HUDEP-2 (cell line): ENCODE data around the gene IL36B.
A peak's percentile ranks its signal among the peaks of the same experiment; 100 is the strongest.

ENCODE experiments used
- DNase-seq, 76 experiments: peaks; one replicate each; lab custom pipeline; 2025; ENCODE audit not compliant: unreplicated experiment in 76 of 76; lab: John Stamatoyannopoulos, UW

IL36B gene

DNA sequence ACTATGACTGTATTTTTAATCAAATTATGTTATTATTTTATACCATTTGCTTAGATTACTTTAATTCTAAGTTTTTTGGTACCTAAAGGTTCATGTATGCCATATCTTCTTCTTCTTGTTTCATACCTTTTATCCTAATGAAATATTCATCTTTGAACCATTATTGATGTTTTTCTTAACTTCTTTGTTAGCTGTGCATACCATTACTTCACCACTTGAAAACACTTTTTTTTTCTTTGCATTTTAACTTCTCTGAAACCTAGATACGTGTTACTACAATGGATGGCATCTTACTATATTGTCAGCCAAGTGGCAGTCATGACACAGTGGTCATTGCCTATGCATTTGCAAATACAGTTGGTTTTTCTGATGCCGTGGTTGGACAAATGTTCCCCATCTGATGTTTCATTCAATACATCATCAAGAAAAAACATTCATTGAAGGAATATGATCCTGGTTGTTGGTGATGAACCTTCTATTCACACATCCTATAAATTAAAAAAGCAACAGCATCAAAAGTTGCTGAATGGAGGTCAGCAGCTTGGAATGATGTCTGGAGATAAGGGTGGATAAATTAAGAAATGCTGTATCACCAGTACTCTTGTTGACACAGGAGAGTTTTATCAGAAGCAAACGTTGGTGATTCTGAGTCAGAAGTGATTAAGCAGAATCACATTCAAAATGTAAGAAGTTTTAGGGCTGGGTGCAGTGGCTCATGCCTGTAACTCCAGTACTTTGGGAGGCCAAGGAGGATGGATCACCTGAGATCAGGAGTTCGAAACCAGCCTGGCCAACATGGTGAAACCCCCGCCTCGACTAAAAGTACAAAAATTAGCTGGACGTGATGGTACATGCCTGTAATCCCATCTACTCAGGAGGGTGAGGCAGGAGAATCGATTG is 40.0 kb downstream of the IL36B start:
- peak in 34 of 76 experiments; percentile 2 to 70 (median 33) for DNase-seq

DNA sequence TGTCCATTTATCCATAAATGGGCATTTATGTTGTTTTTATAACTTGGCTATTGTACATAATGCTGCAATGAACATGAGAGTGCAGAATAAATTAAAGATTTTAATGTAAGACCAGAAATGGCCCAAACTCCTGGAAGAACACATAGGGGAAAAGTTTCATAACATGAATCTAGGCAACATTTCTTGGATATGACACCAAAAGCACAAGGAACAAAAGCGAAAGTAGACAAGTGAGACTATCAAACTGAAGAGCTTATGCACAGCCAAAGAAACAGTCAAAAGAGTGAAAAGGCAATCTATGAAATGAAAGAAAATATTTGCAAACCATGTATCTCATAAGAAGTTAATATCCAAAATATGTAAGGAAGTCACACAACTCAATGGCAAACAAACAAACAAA is 41.6 kb downstream of the IL36B start:
- no peak for DNase-seq

DNA sequence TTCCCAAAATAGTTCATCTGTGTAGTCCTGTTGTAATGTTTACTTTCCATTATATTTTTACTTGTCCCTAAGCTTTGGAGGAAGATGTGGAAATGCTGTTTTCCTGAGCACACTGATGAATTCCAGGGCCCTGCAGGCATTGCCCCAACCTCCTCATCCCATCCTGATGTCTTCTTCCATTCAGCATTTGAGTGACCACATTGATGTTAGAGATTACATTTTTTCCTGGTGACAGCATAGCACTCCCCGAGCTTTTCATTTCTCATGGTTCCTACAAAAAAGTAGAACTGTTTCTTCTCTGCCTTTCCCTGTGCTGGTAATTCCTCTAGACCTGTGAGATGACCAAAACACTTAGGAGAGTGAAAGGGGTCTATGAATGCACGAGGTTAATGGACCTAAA is 42.6 kb downstream of the IL36B start:
- DNase-seq, result no peak

DNA sequence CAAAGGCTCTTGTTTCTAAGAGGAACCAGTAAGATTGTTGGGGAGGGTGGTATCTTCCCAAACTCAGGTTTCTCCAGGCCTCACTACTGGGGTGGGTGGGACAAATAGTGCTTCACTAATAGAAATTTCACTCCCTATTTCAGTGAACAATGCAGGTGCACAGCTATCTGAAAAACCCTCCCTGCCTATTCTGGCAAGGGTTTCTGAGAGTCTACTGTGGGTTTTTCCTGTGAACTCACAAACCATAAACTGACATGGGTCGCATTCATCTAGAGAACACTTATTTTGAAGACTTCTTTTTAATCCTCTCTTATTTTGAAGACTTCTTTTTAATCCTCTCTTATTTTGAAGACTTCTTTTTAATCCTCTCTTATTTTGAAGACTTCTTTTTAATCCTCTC is 43.0 kb downstream of the IL36B start:
- no peak for DNase-seq

DNA sequence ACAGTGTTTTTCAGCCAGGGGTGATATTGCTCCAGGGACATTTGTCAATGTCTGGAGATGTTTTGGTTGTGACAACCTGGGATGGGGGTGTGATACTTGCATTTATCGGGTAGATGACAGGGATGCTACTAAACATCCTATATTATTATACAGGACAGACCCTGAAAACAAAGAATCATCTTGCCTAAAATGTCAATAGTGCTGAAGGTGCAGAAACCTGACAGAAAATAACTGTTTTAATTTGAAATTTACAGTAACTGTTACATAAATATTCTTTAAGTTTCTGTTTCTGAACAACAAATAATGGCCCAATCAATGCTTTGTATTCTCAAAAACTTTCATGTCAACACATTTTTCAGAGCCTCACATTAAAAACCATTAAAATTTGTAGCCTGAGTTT is 45.4 kb downstream of the IL36B start:
- DNase-seq, result no peak

DNA sequence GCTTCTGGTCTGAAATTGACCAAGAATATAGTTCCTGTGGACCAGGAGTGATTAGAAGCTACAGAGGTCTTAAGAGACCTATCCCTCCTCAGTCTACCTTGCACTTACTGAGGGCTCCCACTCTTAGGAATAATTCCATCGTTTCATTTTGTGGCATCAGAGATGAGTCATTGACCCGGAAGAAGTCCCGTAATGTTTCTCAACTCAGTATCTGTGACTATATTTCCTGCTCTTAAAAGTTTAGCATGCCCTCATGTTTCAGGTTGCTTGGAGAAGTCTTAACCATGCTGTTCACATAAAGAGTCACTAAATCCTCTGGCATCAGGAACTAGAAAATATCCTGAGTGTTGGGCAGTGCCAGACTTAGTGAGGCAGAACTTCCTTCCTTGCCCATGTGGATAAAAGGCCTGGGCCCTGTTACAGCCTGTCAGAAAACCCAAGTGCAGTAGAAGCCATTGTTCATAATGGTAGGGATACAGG is 47.6 kb downstream of the IL36B start, which contains the start of gene IL36A:
Gene IL36A, plus strand, starts transcription at position 430 of the 480 bp plus-strand sequence. CDS start 413 bp downstream, outside the sequence.
- no peak for DNase-seq

DNA sequence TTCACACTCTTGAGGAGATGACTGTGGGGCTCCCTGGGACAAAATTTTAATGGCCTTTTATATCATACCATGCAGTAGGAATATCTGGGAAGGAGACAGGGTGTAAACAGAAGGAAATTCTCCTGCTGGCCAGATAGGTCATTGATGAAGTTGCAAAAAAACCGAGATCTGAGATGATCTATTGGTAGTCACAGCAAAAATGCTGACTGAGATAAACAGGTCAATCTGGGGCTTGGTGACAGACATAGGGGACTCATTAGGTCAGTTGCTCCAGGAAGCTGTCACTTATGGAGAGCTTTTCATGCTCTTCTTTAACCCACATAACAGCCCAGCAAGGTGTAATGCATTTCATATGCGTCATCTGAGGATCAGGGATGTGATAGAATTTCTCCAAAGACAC is 50.0 kb downstream of the IL36B start:
- no peak for DNase-seq

DNA sequence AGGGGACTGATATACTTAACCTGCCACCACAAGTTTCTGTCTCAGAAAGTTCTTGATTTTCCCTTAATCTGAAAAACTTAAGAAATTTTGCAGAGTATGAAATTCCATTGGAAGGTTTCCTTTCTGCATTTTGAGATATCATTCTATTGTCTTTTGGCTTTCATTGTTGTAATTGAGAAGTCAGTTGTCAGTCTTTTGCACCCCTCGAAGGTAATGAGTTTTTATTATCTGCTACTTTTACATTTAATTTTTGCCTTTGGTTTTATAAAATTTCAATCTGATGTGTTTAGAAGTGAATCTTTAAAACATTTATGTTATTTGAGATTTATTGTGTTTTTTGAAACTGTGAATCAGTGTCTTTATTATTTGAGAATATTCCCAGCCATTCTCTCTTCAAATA is 52.2 kb downstream of the IL36B start:
- DNase-seq, result no peak

DNA sequence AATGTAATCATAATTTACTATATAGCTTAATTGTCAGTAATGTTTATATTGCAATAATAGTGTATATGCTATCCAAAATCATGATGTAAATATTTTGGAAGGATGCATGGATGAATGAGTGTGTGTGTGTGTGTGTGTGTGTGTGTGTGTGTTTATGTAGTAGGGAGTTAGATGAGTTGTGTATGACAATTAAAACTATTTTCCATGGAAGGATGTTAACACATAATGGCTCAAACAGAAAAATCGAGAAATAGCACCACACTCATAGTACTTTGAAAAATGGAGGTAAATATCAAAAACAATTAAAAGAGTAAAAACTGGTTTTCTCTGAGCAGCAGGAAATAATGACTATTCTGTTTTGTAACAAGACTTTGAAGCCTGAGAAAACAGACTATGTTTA is 55.5 kb downstream of the IL36B start:
- no peak for DNase-seq

DNA sequence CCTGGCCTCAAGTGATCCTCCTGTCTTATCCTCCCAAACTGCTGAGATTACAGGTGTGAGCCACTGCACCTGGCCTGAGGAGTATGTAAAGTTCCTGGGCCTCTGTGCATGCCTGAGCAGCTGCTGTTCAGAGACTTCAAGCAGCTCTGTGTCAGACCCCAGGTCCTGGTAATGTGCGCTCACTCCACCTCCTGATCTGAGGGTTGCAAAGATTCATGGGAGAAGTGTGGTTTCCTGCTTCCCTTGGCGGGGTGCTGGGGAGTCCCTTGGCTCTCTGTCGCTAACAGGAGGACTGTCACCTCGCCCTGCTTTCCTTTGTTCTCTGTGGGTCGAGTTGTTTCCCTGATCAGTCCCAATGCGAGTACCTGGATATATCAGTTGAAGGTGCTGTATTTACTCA is 56.0 kb downstream of the IL36B start:
- no peak for DNase-seq

DNA sequence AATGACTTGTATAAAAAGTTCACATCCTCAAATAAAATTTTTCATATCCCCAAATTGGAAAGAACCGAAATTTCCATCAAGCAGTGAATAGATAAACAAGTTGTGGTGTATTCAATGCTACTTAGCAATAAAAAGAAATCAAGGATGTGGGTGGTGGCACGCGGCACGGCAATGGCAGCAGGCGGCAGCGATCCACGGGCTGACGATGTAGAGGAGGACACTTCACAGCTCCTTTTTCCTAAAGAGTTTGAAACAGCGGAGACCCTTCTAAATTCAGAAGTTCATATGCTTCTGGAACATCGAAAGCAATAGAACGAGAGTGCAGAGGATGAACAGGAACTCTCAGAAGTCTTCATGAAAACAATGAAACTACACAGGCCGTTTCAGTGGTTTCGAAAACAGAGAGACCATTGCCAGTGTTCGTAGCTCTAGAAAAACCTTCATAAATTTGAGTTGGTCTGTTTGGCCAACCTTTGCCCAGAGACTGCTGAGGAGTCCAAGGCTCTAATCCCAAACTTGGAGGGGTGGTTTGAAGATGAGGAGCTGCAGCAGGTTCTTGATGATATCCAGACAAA is 57.2 kb downstream of the IL36B start:
- DNase-seq, result no peak

DNA sequence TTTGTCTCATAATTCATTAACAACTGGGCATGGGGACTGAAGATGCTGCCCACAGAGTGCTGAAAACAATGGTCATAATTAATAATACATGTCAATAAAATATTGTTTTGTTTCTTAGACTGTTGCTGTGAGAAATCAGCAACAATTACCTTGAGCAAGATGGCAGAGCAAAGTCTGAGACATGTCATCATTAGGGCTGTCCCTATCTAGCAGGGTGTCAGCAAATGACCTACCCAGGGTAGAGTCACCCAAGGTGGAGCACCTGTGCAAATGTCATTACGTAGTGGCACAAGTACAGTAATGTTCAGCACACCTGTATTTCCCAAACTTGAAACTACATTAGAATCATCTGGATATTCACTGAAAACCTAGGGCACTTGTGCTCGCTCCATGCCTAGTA is 58.0 kb downstream of the IL36B start:
- no peak for DNase-seq

DNA sequence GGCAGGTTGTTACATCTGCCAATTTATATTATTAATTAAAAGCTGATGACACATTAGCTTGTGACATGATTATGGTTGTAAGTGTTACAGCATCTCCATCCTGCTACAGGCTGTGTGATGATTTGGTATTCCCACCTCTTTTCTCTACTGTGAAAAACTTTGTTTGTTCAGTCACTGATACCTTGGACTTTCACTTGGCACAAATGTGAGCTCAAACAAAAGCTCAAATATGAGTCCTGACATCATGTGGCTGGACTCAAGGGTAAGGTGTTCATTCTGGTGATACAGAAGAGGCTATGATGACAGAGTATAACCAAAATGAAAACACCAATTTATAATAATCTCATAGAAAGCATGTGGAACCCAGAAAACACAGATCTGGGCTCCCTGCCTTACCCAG is 58.8 kb downstream of the IL36B start:
- DNase-seq, result no peak

DNA sequence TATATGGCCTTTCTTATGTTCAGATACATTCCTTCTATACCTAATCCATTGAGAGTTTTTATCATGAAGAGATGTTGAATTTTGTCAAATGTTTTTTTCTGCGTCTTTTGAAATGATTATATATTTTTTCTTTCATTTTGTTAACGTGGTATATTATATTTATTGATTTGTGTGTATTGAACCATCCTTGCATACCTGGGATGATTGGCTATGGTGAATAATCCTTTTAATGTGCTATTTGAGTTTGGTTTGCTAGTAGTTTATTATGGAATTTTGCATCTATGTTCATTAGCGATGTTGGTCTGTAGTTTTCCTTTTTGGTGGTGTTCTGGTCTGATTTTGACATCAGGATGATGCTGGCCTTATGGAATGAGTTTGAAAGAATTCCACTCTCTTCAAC is 63.1 kb downstream of the IL36B start:
- no peak for DNase-seq

DNA sequence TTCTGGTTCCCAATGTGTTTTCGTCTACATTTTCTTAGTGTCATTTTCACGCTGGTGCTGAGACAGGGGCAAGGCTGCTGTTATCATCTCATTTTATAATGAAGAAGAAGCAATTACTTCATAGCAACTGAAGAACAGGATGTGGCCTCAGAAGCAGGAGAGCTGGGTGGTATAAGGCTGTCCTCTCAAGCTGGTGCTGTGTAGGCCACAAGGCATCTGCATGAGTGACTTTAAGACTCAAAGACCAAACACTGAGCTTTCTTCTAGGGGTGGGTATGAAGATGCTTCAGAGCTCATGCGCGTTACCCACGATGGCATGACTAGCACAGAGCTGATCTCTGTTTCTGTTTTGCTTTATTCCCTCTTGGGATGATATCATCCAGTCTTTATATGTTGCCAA is 67.6 kb downstream of the IL36B start:
- DNase-seq, result no peak

DNA sequence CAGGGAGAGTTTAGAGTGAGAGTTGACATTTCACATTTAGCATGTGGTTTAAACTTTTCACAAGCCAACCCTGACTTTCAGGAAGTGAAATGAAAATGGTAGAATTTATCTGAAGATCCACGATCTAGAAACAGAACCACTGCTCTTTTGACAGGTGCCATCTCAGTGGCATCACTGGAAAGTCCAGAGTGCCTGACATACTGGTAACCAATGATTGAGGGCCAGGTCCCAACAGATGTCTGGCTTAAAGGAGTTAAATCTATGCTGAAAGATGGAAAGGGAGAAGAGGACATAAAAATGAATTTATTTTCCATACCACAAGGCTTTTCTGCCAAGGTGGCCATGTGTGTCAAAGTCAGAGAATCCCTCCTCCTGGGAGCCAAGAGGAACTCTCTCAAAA is 72.1 kb downstream of the IL36B start:
- no peak for DNase-seq

DNA sequence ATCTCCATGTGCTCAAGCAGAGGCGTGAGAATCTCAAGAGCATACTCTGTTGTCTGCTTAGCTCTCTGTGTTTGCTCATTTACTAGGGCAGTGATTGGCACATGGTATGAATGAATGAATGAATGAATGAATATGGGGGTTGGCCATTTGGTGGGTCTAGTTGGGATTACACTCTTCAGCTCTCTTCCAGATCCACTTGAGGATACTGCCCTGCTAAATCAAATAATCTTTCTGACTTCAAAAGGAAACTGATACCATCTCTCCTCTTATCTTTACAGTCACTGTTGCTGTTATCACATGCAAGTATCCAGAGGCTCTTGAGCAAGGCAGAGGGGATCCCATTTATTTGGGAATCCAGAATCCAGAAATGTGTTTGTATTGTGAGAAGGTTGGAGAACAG is 72.9 kb downstream of the IL36B start:
- DNase-seq, result no peak

DNA sequence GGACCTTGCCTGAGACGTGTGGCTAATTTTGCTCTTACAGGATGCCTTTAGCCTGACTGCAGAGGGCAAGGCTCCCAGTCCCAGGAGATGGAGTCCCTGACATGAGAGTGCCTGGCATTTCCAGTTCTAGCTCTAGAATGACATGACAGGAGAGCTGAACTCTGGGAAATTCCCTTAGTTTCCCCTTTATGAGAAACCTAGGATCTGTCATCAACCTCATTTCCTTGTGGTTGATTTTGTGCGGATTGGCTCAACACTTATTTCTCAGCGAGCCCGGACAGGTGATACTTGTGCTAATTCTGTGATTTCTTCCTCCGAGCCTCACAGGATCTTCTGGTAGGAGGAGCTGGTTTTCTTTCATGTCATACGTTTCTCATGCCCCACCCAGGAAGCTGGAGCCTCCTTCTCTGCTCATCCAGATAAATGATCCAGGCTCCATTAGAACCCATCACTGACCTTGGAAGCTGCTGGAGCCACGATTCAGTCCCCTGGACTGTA is 75.1 kb downstream of the IL36B start, which contains the start of gene IL36G:
Gene IL36G, plus strand, starts transcription at position 448 of the 498 bp plus-strand sequence. CDS start 633 bp downstream, outside the sequence.
- DNase-seq, result no peak
